OCI-M2 (cell line): ENCODE measurements around the gene HELT.
"Not testable (repeated sequence)": the region's sequence is repeated elsewhere in the genome, so short reads cannot be mapped to it uniquely, and the experiment has no call there.

Experiments
- DNase-seq: peaks from one replicate; lab custom pipeline; 2025; ENCODE audit not compliant: unreplicated experiment; lab: John Stamatoyannopoulos, UW

The HELT gene, protein sequence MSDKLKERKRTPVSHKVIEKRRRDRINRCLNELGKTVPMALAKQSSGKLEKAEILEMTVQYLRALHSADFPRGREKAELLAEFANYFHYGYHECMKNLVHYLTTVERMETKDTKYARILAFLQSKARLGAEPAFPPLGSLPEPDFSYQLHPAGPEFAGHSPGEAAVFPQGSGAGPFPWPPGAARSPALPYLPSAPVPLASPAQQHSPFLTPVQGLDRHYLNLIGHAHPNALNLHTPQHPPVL

GRCh38 chr4:185017964-185018772 is at the start of gene HELT:
HELT (plus strand) TSS chr4:185018490; CDS start chr4:185018929, 439 bp downstream.
- no peak for DNase-seq

DNA sequence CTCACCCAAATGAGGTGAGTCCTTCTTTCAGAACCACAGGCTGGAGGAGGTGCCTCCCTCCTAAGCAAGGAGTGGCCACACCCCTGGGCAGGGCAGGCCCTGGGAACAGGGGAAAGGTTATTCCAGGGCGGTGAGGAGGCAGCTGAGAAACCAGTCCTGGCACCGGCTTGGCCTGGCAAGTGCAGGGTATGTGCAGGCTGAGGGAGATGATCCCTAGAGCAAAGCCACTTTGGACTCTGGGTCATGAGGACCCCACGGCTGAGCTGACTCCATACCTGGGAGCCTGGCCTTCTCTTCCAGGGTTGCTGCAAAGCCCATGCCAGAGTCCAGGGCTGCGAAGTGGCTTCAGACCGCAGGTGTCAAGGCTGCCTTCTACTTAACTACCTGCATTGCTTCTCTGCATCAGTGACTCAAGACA is 49.5 kb upstream of the HELT start:
- no peak for DNase-seq

DNA sequence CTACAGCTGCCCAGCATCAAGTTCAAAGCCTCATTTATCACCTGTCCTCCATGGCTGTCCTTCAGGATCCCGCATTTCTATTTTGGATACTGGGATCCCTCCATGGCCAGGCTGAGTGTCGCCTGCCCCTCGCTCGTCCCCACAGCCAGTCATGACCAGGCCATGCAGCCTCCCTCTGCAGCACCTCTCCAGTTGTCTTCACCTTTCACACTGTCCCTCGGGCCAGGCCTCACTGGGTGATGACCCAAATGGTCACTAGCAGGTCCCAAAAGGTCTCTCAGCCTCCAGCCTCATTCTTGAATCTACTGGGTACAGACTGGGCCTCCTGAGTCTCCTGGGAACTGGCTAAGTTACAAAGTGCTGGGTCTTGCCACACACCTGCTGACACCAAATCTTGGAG is 48.7 kb upstream of the HELT start:
- DNase-seq, result no peak

GRCh38 chr4:184972991-184973390 is 45.3 kb upstream of the HELT start:
- no peak for DNase-seq

DNA sequence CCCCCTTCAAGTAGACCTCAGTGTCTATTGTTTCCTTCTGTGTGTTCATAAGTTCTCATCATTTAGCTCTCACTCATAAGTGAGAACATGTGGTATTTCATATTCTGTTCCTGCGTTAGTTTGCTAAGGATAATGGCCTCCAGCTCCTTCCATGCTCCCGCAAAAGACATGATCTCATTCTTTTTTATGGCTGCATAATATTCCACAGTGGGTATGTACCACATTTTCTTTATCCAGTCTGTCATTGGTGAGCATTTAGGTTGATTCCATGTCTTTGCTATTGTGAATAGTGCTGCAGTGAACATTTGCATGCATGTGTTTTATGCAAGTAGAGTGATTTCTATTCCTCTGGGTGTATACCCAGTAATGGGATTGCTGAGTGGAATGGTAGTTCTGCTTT is 41.9 kb upstream of the HELT start:
- DNase-seq, result not testable (repeated sequence)

DNA sequence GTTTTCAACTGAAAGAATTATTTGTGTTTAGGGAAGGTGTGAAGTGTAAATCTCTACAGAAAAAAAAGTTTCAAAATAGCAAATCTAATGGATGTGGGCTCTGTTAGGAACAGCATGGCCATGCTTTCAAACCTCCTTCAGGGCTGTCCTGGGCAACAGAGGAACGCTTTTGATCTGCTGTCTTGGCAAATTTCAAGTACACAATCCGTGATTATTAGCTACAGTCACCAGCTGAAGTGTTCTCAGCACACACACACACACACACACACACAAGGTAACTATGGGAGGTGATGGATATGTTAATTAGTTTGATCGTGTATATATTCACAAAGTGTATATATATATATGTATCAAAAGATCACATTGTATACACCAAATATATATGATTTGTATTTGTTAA is 40.5 kb upstream of the HELT start:
- DNase-seq, result no peak

DNA sequence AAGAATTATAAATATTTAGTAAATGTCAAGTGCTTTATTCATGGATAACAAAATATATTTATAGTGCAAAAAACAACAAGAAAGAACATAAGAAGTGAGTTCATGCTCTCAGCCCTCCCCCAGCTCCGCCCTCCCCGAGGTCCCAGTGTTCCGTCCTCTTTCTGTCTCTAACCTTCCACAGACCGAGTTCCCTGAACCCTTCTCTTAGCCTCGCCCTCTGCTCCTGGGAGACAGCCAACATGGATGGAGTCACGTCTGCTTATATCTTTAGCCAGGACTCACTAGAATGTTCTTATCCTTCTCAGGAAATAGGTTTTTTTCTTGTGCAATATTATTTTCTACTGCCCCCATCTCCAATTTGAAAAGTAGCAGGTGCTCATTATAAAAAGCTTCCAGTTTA is 40.1 kb upstream of the HELT start:
- no peak for DNase-seq

GRCh38 chr4:184979461-184980124 is 38.7 kb upstream of the HELT start:
- no peak for DNase-seq

DNA sequence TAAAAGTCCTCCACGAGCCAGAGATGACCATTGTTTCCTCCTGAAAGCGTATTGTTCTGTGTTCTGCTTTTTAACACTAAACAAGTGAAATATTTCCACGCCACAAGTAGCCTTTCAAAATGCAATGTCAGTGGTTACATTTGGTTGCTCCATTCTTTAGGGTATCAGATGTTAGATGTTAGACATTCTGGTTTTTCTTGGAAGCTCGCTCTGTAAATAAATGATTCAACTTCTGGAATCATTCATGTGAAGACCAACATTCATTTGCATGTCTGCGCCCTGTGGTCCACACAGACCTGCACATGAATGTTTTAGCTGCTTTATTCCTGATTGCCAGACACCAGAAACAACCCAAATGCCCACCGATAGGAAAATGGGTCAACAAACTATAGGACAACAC is 38.0 kb upstream of the HELT start:
- DNase-seq, result no peak

DNA sequence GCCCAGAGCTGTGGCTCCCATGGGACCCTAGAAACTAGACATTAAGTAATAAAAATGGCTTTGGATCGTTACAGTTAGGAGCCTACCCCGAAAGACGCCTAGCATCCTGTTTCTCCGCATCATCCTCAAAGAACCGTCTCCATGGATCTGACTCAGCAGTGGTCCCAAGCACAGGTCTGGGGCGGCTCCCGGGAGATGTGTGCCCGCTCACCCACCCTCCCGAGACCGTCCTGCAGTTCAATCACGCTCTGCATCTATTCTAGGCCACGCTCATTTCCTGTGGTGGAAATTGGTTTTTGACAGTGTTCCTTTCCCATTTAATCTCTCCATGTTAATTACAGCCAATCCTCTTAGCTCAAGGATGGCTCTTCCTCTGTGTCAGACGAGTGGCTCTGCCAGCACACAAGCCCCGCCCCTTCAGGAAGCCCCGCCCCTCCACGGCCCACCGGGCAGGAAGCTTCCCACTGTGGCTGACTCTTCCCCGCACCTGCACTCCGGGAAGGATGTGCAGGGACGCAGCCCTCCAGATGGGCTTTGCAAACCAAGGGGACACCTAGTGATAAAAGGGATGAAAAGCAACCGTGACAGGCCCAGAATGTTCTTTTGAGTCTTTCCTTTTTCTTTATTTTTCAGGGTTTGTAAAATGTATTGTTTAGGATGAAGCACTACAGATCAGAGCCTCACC is 34.5 kb upstream of the HELT start:
- DNase-seq, result no peak

GRCh38 chr4:184987493-184988031 is 30.7 kb upstream of the HELT start:
- no peak for DNase-seq

GRCh38 chr4:184988611-184989010 is 29.7 kb upstream of the HELT start:
- no peak for DNase-seq

DNA sequence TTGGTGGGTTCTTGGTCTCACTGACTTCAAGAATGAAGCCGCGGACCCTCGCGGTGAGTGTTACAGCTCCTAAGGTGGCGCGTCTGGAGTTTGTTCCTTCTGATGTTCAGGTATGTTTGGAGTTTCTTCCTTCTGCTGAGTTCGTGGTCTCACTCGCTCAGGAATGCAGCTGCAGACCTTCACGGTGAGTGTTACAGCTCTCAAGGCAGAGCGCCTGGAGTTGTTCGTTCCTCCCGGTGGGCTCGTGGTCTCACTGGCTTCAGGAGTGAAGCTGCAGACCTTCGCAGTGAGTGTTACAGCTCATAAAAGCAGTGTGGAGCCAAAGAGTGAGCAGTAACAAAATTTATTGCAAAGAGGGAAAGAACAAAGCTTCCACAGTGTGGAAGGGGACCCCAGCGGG is 29.0 kb upstream of the HELT start:
- not testable (repeated sequence) for DNase-seq

GRCh38 chr4:184990131-184990530 is 28.2 kb upstream of the HELT start:
- not testable (repeated sequence) for DNase-seq

GRCh38 chr4:184991860-184992259 is 26.4 kb upstream of the HELT start:
- no peak for DNase-seq

GRCh38 chr4:184992422-184992821 is 25.9 kb upstream of the HELT start:
- DNase-seq, result no peak

DNA sequence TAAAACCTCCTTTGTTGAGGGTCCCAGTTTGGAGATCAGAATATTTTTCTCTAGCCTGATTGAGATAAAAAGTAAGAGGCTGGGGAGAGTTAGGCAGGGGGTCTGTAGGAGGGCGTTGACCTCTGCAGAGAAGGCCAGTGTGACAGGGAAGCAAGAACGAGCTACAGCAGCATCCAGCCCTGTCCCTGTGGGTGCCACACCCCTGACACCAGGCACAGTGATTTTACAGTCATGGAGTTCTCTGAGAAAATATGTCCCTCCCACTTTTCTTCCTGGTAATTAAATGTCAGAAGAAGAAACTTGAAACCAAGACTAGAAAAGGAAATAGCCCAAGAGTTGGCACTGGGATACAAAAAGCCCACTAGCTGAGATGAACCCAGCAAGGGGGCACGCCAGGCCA is 25.0 kb upstream of the HELT start:
- DNase-seq, result no peak

- DNase-seq, result no peak
Observed at GRCh38 chr4:184994010-184994622, 24.2 kb upstream of the HELT start.

GRCh38 chr4:184994623-184995010 is 23.7 kb upstream of the HELT start:
- DNase-seq, result no peak

GRCh38 chr4:184997656-184998055 is 20.6 kb upstream of the HELT start:
- not testable (repeated sequence) for DNase-seq

GRCh38 chr4:185002784-185003183 is 15.5 kb upstream of the HELT start:
- DNase-seq, result no peak
